WTC11 (cell line): ENCODE results near the gene HK2. TPM values are rescaled to one million over a fixed set of nuclear protein-coding genes. Genes with fewer than 3 reads are reported as not detected.
A peak's percentile ranks its signal among the peaks of the same experiment; 100 is the strongest.
"Not testable (repeated sequence)": the region's sequence is repeated elsewhere in the genome, so short reads cannot be mapped to it uniquely, and the experiment has no call there.

Source experiments
- ATAC-seq: fragments of 200-7000 bp; cut with Tn5 transposase; 2 replicates; pipeline ENCODE4 v1.10.0; 2021; ENCODE audit warnings: mild to moderate bottlenecking, moderate library complexity
- CTCF ChIA-PET: fragments of 300-600 bp; sonication (Branson Sonifier 250); formaldehyde crosslinking; loops from one replicate; lab custom pipeline; 2021; ENCODE audit warnings: antibody characterized with exemption; lab: Charles Lee
- POLR2A ChIA-PET: fragments of 350-600 bp; sonication (Branson Sonifier 250); formaldehyde crosslinking; loops from one replicate; lab custom pipeline; 2021; ENCODE audit warnings: antibody characterized with exemption; lab: Charles Lee
- DNase-seq: peaks from one replicate; pipeline ENCODE4 v3.0.0; 2021; ENCODE audit warnings: low spot score
- H3K27ac Mint-ChIP-seq: 2 replicates; pipeline ENCODE4 v1.8.0; 2021; ENCODE audit warnings: mixed read lengths
- H3K27me3 Mint-ChIP-seq: 2 replicates; pipeline ENCODE4 v1.8.0; 2021; ENCODE audit warnings: low read depth, mild to moderate bottlenecking, moderate library complexity, mixed read lengths
- H3K36me3 Mint-ChIP-seq: 2 replicates; pipeline ENCODE4 v1.8.0; 2021; ENCODE audit warnings: mixed read lengths
- H3K4me1 Mint-ChIP-seq: 2 replicates; pipeline ENCODE4 v1.8.0; 2022; ENCODE audit warnings: mixed read lengths
- H3K4me3 Mint-ChIP-seq: 2 replicates; pipeline ENCODE4 v1.8.0; 2021; ENCODE audit warnings: mild to moderate bottlenecking, moderate library complexity, mixed read lengths
- H3K9me3 Mint-ChIP-seq: 2 replicates; pipeline ENCODE4 v1.8.0; 2021; ENCODE audit warnings: mixed read lengths
- ARID4B ChIP-seq: sonication (generic); formaldehyde crosslinking; IDR thresholded peaks from 2 replicates; pipeline ENCODE4 v1.8.0; 2023; ENCODE audit warnings: missing genetic modification reagents, mild to moderate bottlenecking, borderline replicate concordance
- CREB1 ChIP-seq: sonication (generic); formaldehyde crosslinking; IDR thresholded peaks from 2 replicates; pipeline ENCODE4 v1.8.0; 2023; ENCODE audit warnings: mild to moderate bottlenecking, missing genetic modification reagents
- ELF4 ChIP-seq: sonication (generic); formaldehyde crosslinking; IDR thresholded peaks from 2 replicates; pipeline ENCODE4 v1.8.1; 2022; ENCODE audit warnings: low read depth, mild to moderate bottlenecking, moderate library complexity, missing genetic modification reagents
- ETV6 ChIP-seq: sonication (generic); formaldehyde crosslinking; IDR thresholded peaks from 2 replicates; pipeline ENCODE4 v1.8.1; 2022; ENCODE audit warnings: mild to moderate bottlenecking, missing genetic modification reagents
- GABPB1 ChIP-seq: sonication (generic); formaldehyde crosslinking; IDR thresholded peaks from 2 replicates; pipeline ENCODE4 v1.8.1; 2023; ENCODE audit warnings: mild to moderate bottlenecking, missing genetic modification reagents
- HMGA2 ChIP-seq: fragments of 250-450 bp; sonication (Bioruptor Pico); IDR thresholded peaks from 2 replicates; pipeline ENCODE4 v1.4.0; 2021; ENCODE audit warnings: mild to moderate bottlenecking, moderate library complexity
- IRF2 ChIP-seq: sonication (generic); formaldehyde crosslinking; IDR thresholded peaks from 2 replicates; pipeline ENCODE4 v1.8.0; 2022; ENCODE audit warnings: low read depth, missing genetic modification reagents, borderline replicate concordance
- MAX ChIP-seq: sonication (generic); formaldehyde crosslinking; IDR thresholded peaks from 2 replicates; pipeline ENCODE4 v1.8.0; 2022; ENCODE audit warnings: mild to moderate bottlenecking, missing genetic modification reagents
- MYBL2 ChIP-seq: sonication (generic); formaldehyde crosslinking; IDR thresholded peaks from 2 replicates; pipeline ENCODE4 v1.8.1; 2023; ENCODE audit warnings: mild to moderate bottlenecking, moderate library complexity, missing genetic modification reagents
- NFATC4 ChIP-seq: fragments of 250-450 bp; sonication (Bioruptor Pico); IDR thresholded peaks from 2 replicates; pipeline ENCODE4 v1.9.0; 2021; ENCODE audit warnings: mild to moderate bottlenecking
- PRRX2 ChIP-seq: fragments of 250-450 bp; sonication (Bioruptor Pico); IDR thresholded peaks from 2 replicates; pipeline ENCODE4 v1.8.0; 2021; ENCODE audit warnings: mild to moderate bottlenecking
- RORB ChIP-seq: fragments of 250-450 bp; sonication (Bioruptor Pico); IDR thresholded peaks from 2 replicates; pipeline ENCODE4 v1.9.0; 2021; ENCODE audit warnings: mild to moderate bottlenecking
- SMAD3 ChIP-seq: sonication (generic); formaldehyde crosslinking; IDR thresholded peaks from 2 replicates; pipeline ENCODE4 v1.8.0; 2022; ENCODE audit warnings: missing genetic modification reagents, mild to moderate bottlenecking, borderline replicate concordance
- SP1 ChIP-seq: sonication (generic); formaldehyde crosslinking; conservative IDR thresholded peaks from 2 replicates; pipeline ENCODE4 v1.8.1; 2022; ENCODE audit warnings: missing genetic modification reagents
- STAT6 ChIP-seq: sonication (generic); formaldehyde crosslinking; conservative IDR thresholded peaks from 2 replicates; pipeline ENCODE4 v1.8.1; 2023; ENCODE audit warnings: mild to moderate bottlenecking, low read depth, missing genetic modification reagents, moderate library complexity
- TEAD1 ChIP-seq: sonication (generic); formaldehyde crosslinking; IDR thresholded peaks from 2 replicates; pipeline ENCODE4 v1.8.0; 2022; ENCODE audit warnings: mild to moderate bottlenecking, missing genetic modification reagents
- TEAD4 ChIP-seq: sonication (generic); formaldehyde crosslinking; IDR thresholded peaks from 2 replicates; pipeline ENCODE4 v1.8.0; 2022; ENCODE audit warnings: mild to moderate bottlenecking, missing genetic modification reagents
- ZNF138 ChIP-seq: sonication (generic); formaldehyde crosslinking; conservative IDR thresholded peaks from 2 replicates; pipeline ENCODE4 v1.8.1; 2022; ENCODE audit warnings: mild to moderate bottlenecking, moderate library complexity, missing genetic modification reagents
- total RNA-seq: library from RNA; stranded (reverse); gene quantifications from 3 replicates; pipeline ENCODE4 v1.2.3, GENCODE V29; 2021

Gene HK2
- total RNA-seq, 1 experiment from 2014 or later: 61.6 TPM

GRCh38 chr2:74893332-74893731 is 59.4 kb downstream of the HK2 start (continued):
- TF ChIP-seq STAT6 (CRISPR knock-in tag) (no peak), SP1 (no peak), TEAD4 (CRISPR knock-in tag) (no peak), MAX (CRISPR knock-in tag) (no peak), ETV6 (CRISPR knock-in tag) (no peak), NFATC4 (CRISPR knock-in tag) (no peak), TEAD1 (no peak), IRF2 (no peak)

- peaks cover 8% of the 10 kb centered on the region for H3K9me3 Mint-ChIP-seq
- no peak overlapping the region for H3K4me3 Mint-ChIP-seq
- peaks cover 22% of the 10 kb centered on the region for H3K4me1 Mint-ChIP-seq
- H3K36me3 Mint-ChIP-seq: peaks cover 67% of the 10 kb centered on the region
- no peak for DNase-seq
- POLR2A ChIA-PET: no interaction called here
- TF ChIP-seq SMAD3 (CRISPR knock-in tag) (no peak), IRF2 (no peak)
- H3K27ac Mint-ChIP-seq: peak overlapping the region; percentile 5; the same call in 1 of the 2 replicates
- H3K27me3 Mint-ChIP-seq: no peaks in the 10 kb centered on the region
- ATAC-seq: peak; percentile 47
- CTCF ChIA-PET: no interaction called here
These were observed 60.5 kb downstream of the HK2 start for GRCh38 chr2:74894272-74894981.

- ChIA-PET CTCF (no interaction called here), POLR2A (no interaction called here)
- Mint-ChIP-seq H3K4me3 (no peak overlapping the region), H3K27ac (peak overlapping the region; percentile 5; the same call in 1 of the 2 replicates), H3K9me3 (peaks cover 8% of the 10 kb centered on the region), H3K36me3 (peaks cover 61% of the 10 kb centered on the region), H3K4me1 (peaks cover 22% of the 10 kb centered on the region), H3K27me3 (no peaks in the 10 kb centered on the region)
- no peak for DNase-seq
- ATAC-seq: no peak
- TF ChIP-seq CREB1 (no peak), GABPB1 (CRISPR knock-in tag) (no peak), ELF4 (CRISPR knock-in tag) (no peak), PRRX2 (CRISPR knock-in tag) (no peak), RORB (CRISPR knock-in tag) (no peak), ARID4B (CRISPR knock-in tag) (no peak)
These were observed 61.1 kb downstream of the HK2 start for GRCh38 chr2:74895001-74895400.

GRCh38 chr2:74896232-74896631 is 62.3 kb downstream of the HK2 start:
- Mint-ChIP-seq H3K36me3 (peaks cover 50% of the 10 kb centered on the region), H3K4me3 (no peak overlapping the region), H3K27me3 (no peaks in the 10 kb centered on the region), H3K9me3 (peaks cover 8% of the 10 kb centered on the region), H3K27ac (no peak overlapping the region), H3K4me1 (peaks cover 23% of the 10 kb centered on the region)
- POLR2A ChIA-PET: no interaction called here
- CTCF ChIA-PET: no interaction called here
- no peak for DNase-seq
- TF ChIP-seq STAT6 (CRISPR knock-in tag) (no peak), HMGA2 (CRISPR knock-in tag) (no peak), ZNF138 (CRISPR knock-in tag) (no peak), MYBL2 (no peak)
- no peak for ATAC-seq

- POLR2A ChIA-PET, H3K4me3 Mint-ChIP-seq, H3K27me3 Mint-ChIP-seq, H3K27ac Mint-ChIP-seq, CTCF ChIA-PET, H3K9me3 Mint-ChIP-seq, DNase-seq, ATAC-seq: not testable (repeated sequence)
- Mint-ChIP-seq H3K4me1 (peaks cover 27% of the 10 kb centered on the region), H3K36me3 (peaks cover 14% of the 10 kb centered on the region)
These were observed 66.3 kb downstream of the HK2 start for GRCh38 chr2:74900225-74900624.
